ENCODE measurements around the gene NLRP9. TPM values are rescaled to one million over a fixed set of nuclear protein-coding genes. Genes with fewer than 3 reads are reported as not detected.

Gene NLRP9
- total RNA-seq, 1 donor from 2014 or later = not detected

GRCh38 chr19:55711719-55712118, 26.5 kb downstream of the NLRP9 start:
- no peak for DNase-seq (ENCODE audit: low spot score)
- no peak for ATAC-seq
- intact Hi-C loops (cut with DNase I) = no loop called here

DNA sequence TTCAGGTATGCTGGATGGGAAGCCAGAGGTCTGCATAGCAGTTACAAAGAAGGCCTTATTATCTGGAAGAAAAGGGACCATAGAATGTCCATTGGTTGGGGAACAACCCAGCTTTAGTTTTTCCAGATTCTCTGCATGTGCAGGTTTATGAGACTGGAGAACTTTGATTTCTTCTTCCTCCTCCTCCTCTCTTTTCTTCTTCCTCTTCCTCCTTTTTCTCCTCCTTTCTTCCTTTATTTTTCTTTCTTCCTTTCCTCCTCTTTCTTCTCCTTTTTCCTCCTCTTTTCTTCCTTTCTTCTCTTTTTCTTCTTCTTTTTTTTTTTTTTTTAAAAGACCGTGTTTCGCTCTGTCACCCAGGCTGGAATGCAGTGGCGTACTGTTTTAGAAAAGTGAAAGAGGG, 32.2 kb downstream of the NLRP9 start:
- DNase-seq (ENCODE audit: low spot score) (no peak), ATAC-seq (no peak)
- intact Hi-C loops (cut with DNase I) = no loop called here

- intact Hi-C loops (cut with DNase I) = no loop called here
- no peak for ATAC-seq
- DNase-seq (ENCODE audit: low spot score) = no peak
These were observed 33.5 kb downstream of the NLRP9 start for GRCh38 chr19:55704494-55705245.

DNA sequence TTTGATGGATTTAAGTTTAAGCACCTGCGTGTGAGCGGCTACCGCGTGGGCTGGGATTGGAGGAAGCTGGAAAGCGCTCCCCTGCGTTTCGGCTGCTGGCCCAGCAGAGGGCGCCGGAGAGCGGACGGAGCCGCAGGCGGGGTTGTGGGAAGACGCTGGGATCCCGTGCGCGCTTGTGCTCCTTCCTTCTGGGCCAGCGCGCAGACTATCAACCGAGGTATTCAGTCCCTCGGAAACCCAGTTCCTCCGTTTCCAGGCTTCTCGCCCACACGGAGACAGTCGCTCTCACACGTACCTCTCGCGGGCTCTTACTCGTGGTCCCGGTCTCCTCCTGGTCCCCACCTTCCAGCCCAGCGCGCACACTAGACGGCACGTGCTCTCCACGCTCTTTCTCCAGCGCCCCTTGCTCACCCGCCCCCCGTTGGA, 34.4 kb downstream of the NLRP9 start:
- ATAC-seq = peak; percentile 48
- DNase-seq (ENCODE audit: low spot score) = no peak
- intact Hi-C loops (cut with DNase I) = no loop called here

DNA sequence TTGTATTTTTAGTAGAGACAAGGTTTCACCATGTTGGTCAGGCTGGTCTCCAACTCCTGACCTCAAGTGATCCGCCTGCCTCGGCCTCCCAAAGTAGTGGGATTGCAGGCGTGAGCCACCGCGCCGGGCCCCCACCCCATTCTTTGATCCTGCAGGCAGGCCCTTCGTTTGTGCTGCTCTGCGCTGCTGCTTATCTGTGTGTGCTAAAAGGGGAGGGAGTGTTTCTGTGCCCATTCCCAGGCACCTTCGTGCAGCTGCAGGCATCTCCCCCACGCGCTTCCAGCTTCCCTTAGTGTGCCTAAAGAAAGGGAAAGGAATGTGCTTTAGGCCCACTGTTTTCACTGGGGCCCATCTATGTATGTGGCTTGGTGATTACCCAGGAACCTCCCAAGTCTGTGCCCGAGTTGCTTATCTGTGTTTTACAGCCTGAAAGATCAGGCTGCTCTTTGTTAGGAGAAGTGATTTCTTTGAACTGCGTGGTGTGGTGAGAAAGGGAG, 36.0 kb downstream of the NLRP9 start:
- intact Hi-C loops (cut with DNase I) = no loop called here
- DNase-seq (ENCODE audit: low spot score) = peak; percentile 39
- no peak for ATAC-seq

DNA sequence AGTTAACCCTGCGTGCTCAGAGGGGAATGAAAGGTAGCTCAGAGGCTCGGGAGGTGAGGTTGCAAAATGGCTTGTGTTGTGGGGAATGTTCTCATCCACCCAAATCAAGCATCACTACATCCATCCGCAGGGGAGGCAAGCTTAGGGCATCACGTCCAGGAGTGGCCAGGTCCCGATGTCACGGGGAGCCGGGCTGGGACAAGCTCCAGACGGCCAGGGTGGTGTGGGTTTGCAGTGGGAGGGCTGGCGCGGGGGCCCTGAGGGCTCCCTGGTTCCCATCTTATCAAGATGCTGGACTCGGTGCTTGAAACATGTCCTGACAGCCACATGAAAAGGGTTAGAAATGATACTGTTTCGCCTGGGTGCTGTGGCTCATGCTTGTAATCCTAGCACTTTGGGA, 37.4 kb downstream of the NLRP9 start:
- ATAC-seq (no peak), DNase-seq (ENCODE audit: low spot score) (peak; percentile 38)
- intact Hi-C loops (cut with DNase I) = no loop called here

DNA sequence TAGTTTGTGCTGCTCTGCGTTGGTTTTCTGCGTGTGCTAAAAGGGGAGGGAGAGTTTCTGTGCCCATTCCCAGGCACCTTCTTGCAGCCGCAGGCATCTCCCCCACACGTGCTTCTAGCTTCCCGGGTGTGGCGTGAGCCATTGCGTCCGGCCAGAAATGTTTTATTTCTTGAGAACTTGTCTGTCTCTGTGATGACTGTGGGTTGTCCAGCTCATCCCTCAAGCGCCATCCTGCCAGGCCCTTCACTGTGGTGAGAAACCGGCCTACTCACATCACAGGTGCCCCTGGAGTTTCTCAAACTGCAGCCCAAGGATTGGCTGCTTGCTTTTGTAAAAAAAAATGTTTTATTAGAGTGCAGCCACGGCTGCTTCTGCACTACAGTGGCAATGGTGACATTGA, 39.0 kb downstream of the NLRP9 start:
- DNase-seq (ENCODE audit: low spot score) (peak; percentile 21), ATAC-seq (no peak)
- intact Hi-C loops (cut with DNase I) = no loop called here

GRCh38 chr19:55698256-55698655, 39.9 kb downstream of the NLRP9 start:
- intact Hi-C loops (cut with DNase I) = no loop called here
- peak; percentile 45 for DNase-seq (ENCODE audit: low spot score)
- ATAC-seq = no peak

DNA sequence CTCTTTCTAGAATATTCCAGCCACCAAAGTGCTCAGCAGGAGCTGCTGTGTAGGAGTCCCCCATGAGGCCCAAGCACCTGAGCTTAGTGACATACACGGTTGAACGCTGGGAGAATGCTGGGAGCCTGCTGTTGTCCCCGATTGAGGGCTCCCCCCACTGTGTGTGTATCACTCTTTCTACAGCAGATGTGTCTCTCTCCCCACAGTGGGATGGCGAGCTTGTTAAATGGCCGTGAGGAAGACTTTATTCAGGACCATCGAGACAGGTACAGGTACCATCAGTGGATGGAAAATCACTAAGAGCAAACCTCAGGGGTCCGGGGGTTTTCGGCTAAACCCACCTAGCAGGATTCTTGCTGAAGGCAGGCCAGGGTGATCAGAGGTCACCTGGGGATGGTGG, 40.5 kb downstream of the NLRP9 start:
- DNase-seq (ENCODE audit: low spot score) (peak; percentile 35), ATAC-seq (no peak)
- intact Hi-C loops (cut with DNase I) = no loop called here

- peak; percentile 42 for DNase-seq (ENCODE audit: low spot score)
These were observed 41.1 kb downstream of the NLRP9 start for GRCh38 chr19:55697069-55697440.

DNA sequence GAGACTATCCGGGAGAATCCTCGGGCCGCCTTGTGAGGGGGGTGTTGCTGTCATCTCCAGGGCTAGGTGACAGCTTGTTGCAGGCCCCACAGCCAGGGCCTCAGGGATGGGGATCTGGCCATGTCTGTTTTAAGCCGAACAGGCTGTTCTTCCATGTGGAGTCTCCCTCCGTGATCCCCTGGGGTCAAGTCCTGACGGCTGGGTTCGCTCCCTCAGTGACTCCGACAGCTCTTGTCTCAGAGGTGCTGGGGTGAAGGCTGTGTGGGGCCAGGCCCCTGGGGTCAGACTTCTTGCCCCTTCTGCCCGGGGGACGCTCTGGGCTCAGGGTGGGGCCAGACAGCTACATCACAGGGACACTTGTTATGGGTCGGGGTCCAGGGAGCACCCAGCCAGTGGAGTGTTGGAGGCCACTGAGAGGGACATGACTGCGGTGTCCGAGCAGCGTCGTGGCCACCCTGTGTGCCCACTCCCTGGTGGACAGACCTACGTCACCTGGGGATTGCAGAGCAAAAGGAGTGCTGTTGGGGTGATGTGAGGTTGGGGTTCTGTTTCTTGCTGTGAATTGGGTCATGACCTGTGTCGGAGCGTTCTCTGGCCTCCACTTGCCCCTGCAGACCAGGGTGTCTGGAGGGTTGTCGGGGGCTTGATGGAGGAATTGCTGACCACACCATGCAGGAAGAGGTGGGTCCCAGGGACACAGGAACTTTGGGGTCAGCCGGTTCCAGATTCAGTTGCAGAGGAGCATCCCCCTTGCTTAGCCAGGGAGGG, 41.7 kb downstream of the NLRP9 start:
- DNase-seq (ENCODE audit: low spot score) (peak; percentile 53), ATAC-seq (no peak)
- intact Hi-C loops (cut with DNase I) = no loop called here

More at GRCh38 chr19:55697069-55697440, 41.1 kb downstream of the NLRP9 start:
- intact Hi-C loops (cut with DNase I) = no loop called here
- ATAC-seq = no peak

DNA sequence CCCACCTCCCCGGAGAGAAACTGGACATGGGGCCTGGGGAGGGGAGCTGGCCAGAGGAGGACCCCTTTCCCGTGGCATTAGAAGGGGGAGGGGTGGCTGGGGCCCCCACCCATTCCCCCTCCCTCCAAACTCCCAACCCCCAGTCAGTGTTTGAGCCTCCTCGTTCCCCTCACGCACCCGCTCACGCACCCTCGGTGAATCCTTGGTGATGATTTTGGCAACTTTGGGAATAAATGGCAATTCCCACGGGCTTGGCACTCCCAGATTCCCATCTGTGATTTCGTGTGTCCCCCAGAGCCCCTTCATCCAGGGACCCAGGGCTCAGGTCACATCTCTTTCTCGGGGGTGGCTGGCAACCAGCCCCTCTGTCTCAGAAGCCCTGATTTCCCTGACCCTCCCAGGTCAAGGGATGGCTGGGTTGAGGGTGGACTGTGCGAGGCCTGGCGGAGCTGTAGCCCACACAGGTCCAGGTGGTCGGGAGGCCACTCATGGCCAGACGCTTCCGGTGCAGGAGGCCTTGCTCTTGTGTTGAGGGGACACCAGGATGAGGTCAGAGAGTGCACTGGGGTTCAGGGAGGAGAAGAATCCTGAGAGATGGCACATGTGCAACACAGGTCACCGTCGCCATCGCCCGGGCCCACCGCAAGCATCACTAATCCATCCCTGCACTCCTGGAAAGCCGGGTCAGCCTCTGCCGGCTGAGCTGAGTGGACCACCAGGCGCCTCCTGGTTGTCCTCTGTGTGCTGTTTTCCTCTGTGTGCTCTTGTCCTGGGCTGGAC, 42.5 kb downstream of the NLRP9 start:
- intact Hi-C loops (cut with DNase I) = no loop called here
- no peak for ATAC-seq
- DNase-seq (ENCODE audit: low spot score) = peak; percentile 42

- ATAC-seq (no peak), DNase-seq (ENCODE audit: low spot score) (peak; percentile 54)
- intact Hi-C loops (cut with DNase I) = no loop called here
These were observed 43.3 kb downstream of the NLRP9 start for GRCh38 chr19:55694656-55695491.

DNA sequence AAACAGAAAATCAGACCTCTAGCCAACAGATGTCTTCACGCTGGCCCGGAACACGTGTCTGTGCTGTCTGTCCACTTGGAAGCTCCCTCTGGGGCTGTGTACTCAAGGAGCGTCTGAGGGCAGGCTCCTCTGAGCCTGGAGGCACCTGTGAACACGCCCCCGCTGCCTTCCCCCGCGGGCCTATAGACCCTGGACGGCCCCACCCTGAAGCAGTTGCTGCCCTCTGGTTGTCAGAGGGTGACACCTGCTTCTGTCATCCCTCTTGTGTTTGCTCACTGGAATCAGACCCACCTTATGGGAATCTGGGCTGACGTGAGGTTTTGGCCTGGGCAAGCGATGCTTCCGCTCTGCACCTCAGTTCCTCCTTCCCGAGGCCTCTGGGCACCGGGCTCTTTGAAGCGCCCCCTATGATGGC, 44.0 kb downstream of the NLRP9 start:
- DNase-seq (ENCODE audit: low spot score) (no peak), ATAC-seq (no peak)
- intact Hi-C loops (cut with DNase I) = no loop called here

DNA sequence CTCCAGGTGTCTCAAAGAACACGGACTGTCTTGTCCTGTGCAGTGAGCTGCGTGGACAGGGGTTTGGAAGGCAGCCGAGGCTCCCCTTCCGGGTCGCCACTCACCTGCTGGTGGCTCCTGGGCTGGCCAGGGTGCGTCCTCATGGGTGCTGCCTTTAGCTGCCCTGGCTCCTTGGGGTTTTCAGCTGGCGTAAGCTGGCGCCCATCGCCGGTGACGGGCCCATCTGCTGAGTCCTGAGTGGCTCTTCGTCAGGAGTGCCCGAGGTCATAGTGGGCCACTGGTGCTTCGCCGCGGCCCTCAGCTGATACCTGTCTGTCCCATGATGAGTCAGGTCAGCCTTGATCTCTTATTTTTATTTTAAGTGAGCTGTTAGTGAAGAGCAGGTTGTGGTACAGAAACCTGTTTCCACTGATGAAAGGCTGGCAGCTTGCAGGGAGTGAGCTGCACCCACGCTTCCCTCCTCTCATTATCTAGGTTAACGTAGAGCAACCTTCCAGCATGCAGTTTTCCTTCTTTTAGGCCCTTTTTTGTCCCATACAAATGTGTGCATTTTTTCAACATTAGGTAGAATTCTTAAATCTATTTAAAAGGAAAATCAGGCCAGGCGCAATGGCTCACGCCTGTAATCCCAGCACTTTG, 44.7 kb downstream of the NLRP9 start:
- intact Hi-C loops (cut with DNase I) = no loop called here
- ATAC-seq (no peak), DNase-seq (ENCODE audit: low spot score) (peak; percentile 49)

- intact Hi-C loops (cut with DNase I) = no loop called here
- DNase-seq (ENCODE audit: low spot score) = peak; percentile 51
- ATAC-seq = no peak
These were observed 45.5 kb downstream of the NLRP9 start for GRCh38 chr19:55692681-55693081.

GRCh38 chr19:55691561-55692481, 46.4 kb downstream of the NLRP9 start:
- peak; percentile 54 for DNase-seq (ENCODE audit: low spot score)
- intact Hi-C loops (cut with DNase I) = no loop called here

More at GRCh38 chr19:55691561-55692481, 46.4 kb downstream of the NLRP9 start:
- no peak for ATAC-seq
